GM19351 (cell line): ENCODE results near the gene NFIA.

Source experiments
- ATAC-seq: cut with Tn5 transposase; IDR thresholded peaks from one replicate; pipeline ENCODE4 v1.9.1; 2021; ENCODE audit warnings: mild to moderate bottlenecking, moderate library complexity; ENCODE audit not compliant: unreplicated experiment

NFIA gene

DNA sequence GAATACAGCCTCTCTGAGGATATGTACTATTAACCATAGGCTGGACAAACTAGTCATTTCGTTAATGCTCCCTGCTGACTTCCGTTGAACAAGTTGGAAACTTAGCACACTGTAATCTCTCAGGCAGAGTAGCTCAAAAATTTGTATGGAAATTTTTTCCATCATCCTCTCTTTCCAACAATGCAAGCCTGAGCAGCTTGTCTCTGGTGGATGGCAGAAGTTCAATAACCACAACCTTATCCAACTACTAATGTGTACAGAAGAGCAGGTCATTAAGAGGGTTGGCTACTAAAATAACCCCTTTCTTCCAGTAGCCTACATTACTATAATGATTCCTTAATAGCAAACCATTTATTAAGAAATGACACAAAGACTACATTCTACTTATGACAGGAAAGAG is 262.3 kb downstream of the NFIA start:
- ATAC-seq: no peak

DNA sequence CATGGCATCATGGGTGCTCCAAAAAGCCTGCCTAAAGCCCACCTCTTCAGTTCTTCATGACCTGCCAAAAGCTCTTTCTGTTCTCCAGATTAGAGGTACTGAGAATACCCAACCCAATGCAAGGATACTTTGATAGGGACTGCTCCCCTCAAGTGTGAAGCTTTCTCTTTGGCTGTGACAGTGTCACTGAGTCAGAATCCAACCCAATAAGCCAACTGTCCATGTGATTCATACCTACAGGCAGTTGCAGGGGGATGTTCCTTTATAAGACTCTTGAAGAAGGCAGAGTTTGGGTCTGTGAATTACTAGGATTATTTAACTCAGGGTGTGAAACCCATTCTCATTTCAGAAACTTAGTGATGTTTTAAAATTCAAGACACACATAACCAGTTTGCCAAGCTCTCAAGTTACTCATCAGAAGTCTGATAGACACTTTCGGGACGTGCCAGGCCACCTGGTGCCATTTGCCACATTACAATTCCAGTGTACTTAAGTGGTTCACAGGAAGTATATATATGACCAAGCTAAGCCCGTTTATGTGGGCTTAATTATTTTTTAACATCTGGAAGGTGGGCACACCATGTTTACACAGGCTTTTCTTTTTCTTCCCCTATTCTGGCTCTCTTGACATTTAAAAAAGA is 265.8 kb downstream of the NFIA start:
- no peak for ATAC-seq

DNA sequence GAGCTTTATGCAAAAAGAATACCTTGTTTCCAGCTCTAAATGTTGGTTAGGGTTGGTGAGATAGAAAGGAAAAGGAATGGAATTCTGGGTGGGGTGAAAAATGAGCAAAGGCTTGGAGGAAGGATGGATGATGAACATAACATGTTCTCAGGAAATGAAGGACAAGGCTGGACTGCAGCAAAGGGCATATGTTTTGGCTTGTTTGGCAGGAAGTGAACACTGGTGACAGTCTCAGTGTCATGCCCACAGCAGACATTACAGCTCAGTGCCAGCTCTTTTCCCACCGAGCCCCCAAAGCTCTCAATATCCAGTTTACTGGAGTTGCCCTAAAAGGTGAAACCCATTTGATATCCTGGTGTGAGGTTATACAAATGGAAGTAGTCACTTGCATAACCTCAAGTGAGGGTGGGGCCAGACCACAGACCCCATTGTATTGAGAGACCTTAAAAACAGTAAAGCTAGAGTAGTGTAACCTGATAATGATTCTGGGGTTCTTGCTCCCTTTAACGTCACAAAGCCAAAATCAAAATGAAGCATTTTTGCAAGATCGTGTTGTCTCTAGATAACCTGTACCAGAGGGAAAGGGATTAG is 270.6 kb downstream of the NFIA start:
- no peak for ATAC-seq

DNA sequence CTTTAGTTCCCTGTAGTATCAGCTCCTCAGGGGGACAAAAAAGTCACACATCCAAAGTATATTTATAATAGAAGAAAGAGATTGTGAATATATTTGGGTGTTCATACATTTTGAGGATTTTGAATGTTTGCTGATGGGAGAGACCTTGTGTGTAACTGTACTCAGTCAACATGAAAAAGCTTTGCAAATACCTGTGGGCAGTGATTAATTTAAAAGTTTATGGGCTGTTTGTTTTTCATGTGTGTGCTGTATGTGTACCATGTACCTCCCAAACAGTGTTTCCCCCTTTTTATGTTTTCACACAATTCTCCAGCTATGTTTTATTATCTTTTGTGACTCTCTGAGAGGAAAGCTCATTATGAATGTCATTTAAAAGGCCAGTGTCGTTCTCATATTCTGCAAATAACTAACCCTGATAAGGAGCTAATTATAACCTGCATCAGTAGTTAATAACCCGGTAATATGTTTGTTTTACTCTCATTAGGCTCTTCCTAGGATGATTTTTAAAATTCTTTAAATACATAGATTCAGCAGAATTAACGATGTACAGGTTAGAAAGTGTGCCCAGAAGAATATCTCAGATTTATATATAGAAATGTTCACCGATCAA is 271.5 kb downstream of the NFIA start:
- ATAC-seq: no peak

DNA sequence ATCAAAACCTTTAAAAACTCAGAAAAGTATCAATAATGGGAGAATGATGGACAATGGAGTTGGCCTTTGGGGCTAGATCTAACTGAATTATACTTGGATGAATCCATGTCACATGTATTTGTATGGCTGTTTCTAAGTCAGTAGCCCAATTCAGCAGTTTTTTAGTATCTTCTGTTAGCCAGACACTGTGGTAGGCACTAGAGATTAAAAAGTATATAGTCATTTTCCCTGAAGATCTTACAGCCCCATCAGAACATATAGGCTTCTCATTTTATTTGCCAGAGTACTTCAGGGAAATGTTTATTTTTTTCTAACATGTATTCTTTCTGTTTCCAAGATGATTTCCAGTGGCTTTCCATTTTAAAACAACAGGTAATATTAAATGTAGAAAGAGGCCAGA is 273.7 kb downstream of the NFIA start:
- no peak for ATAC-seq

DNA sequence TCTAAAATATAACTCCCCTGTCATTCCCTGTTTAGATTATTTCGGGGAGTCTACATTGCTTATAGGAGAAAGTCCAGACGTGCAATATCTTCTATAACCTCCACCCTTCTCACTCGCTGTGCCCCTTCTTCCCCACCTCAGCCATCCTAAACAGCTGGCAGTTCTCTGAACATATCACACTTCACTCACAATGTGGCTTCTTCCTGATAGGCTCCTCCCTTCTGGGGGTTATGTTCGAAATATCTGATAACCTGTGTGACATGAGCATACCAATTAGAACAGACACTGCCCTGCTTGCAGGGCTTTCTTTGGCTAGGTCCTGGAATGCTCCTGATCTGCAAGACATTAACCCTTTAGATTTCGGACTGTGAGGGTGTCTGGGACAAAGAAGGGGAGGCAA is 274.6 kb downstream of the NFIA start:
- ATAC-seq: no peak

DNA sequence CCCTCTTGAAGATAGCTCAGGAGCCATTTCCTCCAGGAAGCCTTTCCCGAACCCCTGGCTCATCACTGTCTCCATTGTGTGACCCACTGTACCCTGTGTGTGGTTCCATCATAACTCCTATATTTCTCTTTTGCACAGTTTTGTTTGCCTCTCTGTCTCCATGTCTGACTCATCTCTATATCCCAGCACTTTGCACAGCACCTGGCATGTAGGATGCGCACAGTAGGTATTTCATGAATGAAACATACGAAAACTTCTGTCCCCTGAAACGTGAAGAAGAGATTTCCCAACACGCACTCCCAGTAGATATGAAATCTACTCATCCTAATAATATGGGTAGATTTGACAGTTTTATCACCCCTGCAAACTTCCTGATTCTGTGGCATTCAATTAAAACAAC is 275.2 kb downstream of the NFIA start:
- ATAC-seq: no peak

DNA sequence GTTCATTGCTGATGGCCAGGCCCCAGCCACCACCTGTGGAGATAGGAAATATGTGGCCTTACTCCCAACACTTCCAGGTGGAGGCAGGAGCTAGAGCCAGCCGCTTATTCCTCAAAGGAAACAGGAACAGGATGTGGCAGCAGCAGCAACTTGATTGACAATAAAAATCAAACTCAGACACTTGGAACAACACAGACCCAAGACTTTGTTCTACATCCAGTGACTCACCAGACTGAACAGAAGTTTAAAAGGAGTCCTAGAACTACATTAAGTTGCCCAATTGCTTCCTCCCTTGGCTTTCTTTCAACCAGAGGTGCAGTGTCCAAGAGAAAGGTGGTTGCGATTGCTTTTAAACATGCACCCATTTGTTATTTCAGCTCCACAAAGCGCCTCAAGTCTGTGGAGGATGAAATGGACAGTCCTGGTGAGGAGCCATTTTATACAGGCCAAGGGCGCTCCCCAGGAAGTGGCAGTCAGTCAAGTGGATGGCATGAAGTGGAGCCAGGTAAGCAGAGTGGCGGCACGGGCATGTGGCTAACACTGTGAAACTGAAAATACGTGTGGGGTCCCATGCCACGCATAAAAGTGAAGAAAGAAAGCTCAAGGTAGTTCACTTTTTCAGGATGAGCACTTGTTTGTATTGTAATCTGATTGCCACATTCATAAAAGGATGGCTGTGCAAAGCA is 276.6 kb downstream of the NFIA start:
- no peak for ATAC-seq

DNA sequence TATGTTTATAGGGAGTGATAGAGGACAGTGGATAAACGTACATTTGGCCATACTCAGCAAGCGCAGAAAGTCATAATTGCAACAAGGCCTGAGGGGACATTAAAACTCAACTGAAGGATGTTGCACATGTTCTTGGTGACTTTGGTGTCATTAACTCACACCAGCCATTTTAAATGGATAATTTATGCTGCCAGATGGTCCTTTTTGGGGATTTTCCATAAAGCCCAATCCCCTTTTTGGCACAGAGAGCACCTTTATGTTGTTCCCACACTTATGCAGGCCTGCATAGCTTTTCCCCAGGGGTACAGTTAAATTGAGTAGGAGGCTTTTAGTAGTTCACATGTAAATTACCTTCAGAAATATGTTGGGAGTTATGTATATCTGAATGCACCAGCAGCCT is 279.6 kb downstream of the NFIA start:
- no peak for ATAC-seq

DNA sequence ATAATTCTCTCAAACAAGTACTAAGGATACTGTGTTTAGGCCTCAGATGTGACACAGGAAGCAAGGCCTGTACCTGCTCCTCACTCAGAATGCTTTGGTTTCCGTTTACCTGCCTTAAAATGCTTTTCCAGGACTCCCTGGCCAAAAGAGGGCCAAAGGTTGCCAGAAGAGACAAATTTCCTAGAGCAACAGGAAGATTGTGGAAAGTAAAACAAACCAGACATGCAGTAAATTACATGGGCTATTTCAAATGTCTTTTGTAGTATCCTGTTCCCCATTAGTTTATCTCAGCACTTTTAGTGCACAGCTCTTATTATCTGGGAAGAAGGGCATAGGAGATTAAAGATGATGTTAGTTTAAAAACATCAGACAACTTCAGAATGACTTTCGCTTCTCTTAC is 280.0 kb downstream of the NFIA start:
- no peak for ATAC-seq

DNA sequence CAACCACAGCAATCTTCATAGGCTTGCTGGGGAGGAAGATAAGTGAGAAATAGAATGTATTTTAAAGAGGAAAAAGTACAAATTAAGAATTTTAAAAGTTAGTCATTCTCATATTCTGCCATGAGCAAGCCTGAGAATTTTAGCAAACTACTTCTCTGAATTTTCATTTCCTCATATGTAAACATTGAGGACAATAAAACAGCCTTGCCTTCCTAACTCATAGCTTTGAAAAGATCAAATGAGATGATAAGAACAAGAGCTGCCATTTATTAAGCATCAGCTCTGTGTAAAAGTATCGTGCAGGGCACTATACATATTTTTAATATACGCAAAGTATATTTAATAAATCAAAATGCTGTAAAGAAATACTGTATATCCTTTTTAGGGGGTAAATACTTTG is 286.0 kb downstream of the NFIA start:
- ATAC-seq: no peak

DNA sequence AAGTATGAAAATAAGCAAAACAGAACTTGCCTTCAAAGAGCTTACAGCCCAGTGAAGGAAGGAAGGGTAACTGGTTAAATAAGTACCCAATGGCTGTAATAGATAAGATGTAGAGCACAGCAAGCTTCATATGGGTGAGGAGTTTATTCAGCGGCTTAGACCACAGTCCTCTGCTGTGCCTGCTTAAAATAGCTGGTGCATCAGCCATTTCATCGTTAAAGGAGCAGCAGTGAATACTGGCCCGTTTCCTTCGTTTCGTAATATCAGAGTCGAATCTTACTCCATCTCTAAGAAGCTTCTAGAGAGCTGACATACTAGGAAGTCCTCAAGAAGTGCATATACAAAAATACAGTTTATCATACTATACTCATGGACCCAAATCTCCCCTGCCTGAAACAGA is 286.5 kb downstream of the NFIA start:
- no peak for ATAC-seq

DNA sequence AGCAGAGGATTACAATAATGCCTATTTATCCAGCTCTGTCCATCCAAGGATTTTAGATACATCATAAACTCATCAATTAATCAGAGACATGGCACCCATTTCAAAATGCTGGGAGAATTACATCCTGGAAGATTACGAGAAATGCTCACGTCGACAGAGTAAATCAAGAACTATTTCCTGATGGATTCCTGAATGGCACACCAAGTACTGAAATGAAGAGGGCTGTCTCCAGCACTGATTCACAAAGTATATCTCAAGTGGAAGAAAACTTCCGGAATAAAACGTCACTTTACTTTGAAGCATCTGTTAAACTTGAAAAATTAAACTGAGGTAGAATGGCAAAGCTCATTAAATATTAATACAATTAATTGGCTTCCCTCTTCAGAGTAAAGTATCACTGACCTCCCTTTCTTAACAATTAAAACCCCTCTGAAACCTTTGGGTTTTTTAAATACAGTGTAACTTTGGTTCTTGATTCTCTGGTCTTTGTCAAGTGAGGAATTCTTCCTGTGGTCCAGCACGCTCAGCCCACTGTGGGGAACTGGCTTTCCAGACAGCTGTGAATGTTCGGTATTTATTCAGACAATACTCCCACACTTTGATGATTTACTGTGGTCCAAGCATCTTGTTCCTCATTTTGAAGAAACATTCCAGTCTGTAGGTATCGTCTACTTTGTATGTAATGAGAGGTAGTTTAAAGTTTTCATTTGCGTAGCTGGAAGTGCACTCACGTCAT is 288.0 kb downstream of the NFIA start:
- ATAC-seq: no peak

DNA sequence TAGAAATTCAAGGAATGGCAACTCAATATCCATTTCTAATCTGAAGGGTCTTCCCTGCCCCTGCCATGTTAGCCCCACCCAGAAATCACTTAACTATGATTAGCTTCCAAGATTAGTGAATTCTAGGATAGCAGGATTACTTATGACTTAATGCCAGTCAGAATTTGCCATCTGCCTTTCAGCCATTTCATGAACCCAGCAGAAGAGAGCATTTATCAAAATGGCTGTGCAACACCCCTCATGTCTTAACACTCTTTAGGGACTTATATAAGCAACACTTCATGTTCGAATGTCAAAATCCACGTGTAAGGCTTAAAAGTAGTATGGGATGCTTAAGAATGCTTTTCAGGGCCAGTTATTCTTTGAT is 288.5 kb downstream of the NFIA start:
- no peak for ATAC-seq

DNA sequence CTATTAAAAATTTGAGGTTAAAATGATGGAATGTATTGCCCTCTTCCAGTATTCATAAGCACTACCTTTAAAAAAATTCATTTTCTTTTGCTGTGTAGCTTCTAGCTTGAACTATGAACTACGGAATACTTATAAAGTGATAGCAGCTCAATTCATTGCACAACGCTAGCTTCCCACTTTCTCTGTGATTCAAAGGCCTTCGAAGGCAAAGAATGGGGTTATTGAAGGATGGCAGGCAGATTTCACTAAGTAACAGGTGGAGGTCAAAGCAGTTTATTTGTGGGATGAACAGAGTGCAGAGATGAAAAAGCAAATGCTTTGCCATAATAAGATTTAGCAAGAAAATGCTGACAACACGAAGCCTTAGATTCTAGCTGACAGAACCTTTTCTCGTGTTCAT is 290.6 kb downstream of the NFIA start:
- ATAC-seq: no peak

DNA sequence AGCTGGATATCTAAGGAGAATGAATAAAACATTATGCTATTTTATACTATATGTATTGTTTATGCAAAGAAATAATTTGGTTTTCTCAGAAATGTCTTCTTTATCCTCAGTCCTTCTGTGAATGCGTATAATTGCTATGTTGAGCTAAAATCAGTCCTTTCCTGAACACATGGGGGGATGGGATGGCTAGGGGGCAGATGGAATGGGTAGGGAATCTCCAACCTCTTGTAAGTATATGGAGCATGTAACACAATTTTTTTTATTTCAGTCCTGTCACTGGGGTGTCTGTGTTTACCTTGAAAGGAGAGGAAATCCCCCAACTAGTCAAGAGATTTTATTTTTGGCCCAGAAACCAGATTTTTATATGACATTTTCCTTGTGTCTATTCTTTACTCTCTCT is 291.8 kb downstream of the NFIA start:
- ATAC-seq: no peak

DNA sequence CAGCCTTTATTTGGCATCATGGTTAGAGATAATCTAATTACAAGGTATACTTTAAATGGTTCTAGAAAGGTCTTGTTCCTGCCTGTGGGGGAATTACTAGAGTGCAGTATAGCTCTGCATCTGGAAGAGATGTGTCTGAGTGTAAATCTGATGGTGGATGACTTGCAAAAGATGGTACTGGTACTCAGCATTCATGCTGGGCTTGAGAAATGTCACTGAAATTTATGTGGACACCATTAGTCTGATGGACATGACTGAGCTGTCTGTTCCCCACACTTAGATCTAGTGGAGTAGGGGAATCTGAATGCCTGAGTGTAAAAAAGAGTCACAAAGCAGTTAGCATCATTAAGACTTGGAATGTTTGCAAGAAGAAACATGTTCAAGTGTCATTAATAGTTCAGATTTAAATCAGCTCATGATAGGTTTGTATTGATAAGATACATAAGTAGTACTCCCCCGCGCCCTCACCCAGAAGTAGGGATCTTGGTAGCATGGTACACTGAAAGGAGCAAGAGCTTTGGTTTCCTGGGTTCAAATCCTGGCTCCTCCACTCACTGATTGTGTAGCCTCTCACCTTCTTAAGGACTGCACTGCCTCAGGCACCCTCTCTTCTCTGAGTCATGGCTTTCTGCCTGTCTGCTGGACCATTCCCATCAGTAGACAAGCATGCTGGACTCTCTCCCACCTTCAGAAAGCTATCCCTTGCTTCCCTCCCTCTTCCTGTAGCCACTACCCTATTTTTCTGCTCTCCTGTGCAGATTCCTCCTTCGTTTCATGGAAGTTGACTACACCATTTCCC is 292.9 kb downstream of the NFIA start:
- no peak for ATAC-seq

DNA sequence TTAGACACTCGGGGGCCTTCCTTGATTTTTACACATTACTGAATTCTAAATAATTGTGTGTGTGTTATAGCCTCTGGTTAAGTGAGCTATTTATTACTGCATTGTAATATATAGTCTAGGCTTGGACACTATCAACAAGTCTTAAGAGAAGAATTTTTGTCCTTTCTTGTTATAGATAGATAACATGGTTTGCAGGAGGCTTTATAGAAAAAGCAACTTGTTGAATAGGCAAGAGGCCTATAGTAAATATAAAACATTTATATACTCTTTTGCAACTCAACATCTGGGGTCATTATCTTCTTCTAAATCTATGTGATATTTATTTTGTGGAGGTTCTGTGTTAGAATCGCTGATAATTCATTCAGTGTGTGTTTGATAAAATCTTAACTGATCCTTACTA is 293.8 kb downstream of the NFIA start:
- ATAC-seq: no peak

DNA sequence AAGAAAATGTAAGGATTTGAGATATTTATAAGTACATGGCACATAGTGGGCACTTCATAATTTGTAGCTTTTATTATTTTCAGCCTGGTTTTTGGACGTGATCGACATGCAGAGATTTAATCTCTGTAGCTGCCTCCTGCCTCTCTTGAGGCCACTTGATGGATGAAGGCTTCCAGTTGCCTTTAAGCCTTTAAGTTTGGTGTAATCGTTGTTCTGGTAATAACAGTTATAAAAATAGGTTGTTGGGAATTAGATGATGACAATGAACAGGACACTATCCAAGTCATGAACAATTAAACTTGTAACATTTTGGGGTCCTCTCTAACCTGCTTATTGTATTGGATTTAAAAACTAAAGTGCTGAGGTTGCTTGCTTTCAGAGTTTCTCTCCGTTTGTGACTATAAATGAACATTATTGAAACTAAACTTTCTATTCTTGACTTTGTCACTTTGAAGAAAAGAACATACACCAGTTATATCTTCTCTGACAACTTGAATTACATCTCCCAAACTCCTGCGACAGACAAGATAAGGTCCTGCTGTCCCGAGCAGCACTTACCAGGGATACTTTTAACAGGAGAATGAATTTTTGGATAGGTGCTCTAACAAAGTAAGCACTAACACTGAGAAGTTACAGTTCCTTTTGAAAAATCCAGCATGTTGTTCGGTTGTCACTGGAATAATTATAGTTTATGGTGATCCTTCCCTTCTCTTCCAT is 295.0 kb downstream of the NFIA start:
- no peak for ATAC-seq

DNA sequence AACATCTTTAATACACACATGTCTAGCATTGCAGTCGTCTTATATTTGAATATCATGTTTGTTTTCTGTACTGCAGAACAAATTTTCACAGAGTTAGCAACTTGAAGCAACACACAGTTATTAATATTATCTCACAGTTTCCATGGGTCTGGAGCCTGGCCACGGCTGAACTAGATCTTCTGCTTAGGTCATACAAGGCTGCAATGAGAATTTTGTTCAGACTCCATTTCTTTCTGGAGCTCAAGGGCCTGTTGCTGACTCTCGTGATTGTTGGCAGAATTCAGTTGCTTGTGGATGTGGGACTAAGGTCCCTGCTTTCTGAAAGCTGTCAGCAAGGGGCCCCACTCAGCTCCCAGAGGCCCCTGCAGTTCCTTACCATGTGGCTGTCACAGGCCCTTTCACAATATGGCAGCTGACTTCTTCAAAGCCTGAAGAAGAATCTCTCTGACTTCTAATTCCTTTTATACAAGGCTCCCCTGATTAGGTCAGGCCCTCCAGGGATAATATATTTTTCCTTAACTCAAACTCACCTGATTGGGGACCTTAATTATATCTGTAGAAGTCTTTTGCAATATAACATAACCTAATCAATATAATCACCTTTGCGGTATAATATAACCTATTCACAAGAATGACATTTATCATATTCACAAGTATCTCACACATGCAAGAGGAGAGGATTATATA is 296.3 kb downstream of the NFIA start:
- ATAC-seq: no peak
